OCI-LY7 (cell line): ENCODE results near the gene UBL5.
"Not testable (repeated sequence)": the region's sequence is repeated elsewhere in the genome, so short reads cannot be mapped to it uniquely, and the experiment has no call there.

Experiments used
- CTCF ChIP-seq: fragments of 200-600 bp; sonication (generic); conservative IDR thresholded peaks from 2 replicates; pipeline ENCODE4 v1.5.1; 2014; ENCODE audit warnings: mild to moderate bottlenecking, antibody characterized with exemption, low read length, moderate library complexity, mixed read lengths
- EZH2phosphoT487 ChIP-seq: fragments of 200-600 bp; sonication (generic); IDR thresholded peaks from 2 replicates; pipeline ENCODE4 v1.6.1; 2018; ENCODE audit warnings: low read depth, borderline replicate concordance, mild to moderate bottlenecking, mixed run types, antibody characterized with exemption, low read length, moderate library complexity, mixed read lengths

- TF ChIP-seq CTCF, EZH2phosphoT487: not testable (repeated sequence)
These were observed 16.0 kb downstream of the UBL5 start for GRCh38 chr19:9843626-9844273.
